Measurements from ENCODE around the gene OLA1.

- TF ChIP-seq CTCF (IDR thresholded peaks at IDR 0.05), result no peak
- TF ChIP-seq MYBL2 (CRISPR knock-in tag; IDR thresholded peaks at IDR 0.05), result no peak
- no peak for TF ChIP-seq E2F4 (CRISPR knock-in tag; IDR thresholded peaks at IDR 0.05; ENCODE audit: borderline replicate concordance, low read depth)
- TF ChIP-seq JUN (CRISPR knock-in tag; IDR thresholded peaks at IDR 0.05), result no peak
- TF ChIP-seq STAT6 (CRISPR knock-in tag; conservative IDR thresholded peaks at IDR 0.05; ENCODE audit: low read depth), result no peak
- TF ChIP-seq E2F1 (CRISPR knock-in tag; IDR thresholded peaks at IDR 0.05), result no peak
- no peak for TF ChIP-seq ATF3 (CRISPR knock-in tag; conservative IDR thresholded peaks at IDR 0.05)
- no peak for TF ChIP-seq ESRRA (CRISPR knock-in tag; IDR thresholded peaks at IDR 0.05; ENCODE audit: borderline replicate concordance)
Measured at GRCh38 chr2:174158003-174158402, 90.3 kb downstream of the OLA1 start.

All from WTC11 (cell line).